ENCODE results near the gene MAGEA3. TPM values are rescaled to one million over a fixed set of nuclear protein-coding genes. Genes with fewer than 3 reads are reported as not detected.
"Not testable (repeated sequence)": the region's sequence is repeated elsewhere in the genome, so short reads cannot be mapped to it uniquely, and the experiment has no call there.

MAGEA3 gene
- total RNA-seq, 1 donor: not detected

DNA sequence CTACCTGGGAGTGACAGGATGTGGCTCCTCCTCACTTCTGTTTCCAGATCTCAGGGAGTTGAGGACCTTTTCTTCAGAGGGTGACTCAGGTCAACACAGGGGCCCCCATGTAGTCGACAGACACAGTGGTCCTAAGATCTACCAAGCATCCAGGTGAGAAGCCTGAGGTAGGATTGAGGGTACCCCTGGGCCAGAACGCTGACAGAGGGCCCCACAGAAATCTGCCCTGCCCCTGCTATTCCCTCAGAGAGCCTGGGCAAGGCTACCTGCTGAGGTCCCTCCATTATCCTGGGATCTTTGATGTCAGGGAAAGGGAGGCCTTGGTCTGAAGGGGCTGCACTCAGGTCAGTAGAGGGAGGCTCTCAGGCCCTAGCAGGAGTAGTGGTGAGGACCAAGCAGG lies 36.5 kb downstream of the MAGEA3 start:
- TF ChIP-seq, protein P1, sequence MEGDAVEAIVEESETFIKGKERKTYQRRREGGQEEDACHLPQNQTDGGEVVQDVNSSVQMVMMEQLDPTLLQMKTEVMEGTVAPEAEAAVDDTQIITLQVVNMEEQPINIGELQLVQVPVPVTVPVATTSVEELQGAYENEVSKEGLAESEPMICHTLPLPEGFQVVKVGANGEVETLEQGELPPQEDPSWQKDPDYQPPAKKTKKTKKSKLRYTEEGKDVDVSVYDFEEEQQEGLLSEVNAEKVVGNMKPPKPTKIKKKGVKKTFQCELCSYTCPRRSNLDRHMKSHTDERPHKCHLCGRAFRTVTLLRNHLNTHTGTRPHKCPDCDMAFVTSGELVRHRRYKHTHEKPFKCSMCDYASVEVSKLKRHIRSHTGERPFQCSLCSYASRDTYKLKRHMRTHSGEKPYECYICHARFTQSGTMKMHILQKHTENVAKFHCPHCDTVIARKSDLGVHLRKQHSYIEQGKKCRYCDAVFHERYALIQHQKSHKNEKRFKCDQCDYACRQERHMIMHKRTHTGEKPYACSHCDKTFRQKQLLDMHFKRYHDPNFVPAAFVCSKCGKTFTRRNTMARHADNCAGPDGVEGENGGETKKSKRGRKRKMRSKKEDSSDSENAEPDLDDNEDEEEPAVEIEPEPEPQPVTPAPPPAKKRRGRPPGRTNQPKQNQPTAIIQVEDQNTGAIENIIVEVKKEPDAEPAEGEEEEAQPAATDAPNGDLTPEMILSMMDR (IDR thresholded peaks at IDR 0.05; ENCODE audit: insufficient read depth, low read depth, low read length): no peak
- no peak overlapping the region for H3K4me3 ChIP-seq (ENCODE audit: low read depth, low read length)
- DNase-seq (ENCODE audit: low read depth): no peak

DNA sequence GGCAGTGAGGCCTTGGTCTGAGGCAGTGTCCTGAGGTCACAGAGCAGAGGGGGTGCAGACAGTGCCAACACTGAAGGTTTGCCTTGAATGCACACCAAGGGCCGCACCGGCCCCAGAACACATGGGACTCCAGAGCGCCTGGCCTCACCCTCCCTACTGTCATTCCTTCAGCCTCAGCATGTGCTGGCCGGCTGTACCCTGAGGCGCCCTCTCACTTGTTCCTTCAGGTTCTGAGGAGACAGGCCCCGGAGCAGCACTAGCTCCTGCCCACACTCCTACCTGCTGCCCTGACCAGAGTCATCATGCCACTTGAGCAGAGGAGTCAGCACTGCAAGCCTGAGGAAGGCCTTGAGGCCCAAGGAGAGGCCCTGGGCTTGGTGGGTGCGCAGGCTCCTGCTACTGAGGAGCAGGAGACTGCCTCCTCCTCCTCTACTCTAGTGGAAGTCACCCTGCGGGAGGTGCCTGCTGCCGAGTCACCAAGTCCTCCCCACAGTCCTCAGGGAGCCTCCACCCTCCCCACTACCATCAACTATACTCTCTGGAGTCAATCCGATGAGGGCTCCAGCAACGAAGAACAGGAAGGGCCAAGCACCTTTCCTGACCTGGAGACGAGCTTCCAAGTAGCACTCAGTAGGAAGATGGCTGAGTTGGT lies 37.4 kb downstream of the MAGEA3 start:
- DNase-seq (ENCODE audit: low read depth): no peak
- no peak overlapping the region for H3K4me3 ChIP-seq (ENCODE audit: low read depth, low read length)
- TF ChIP-seq, protein P1 (IDR thresholded peaks at IDR 0.05; ENCODE audit: insufficient read depth, low read depth, low read length): no peak

DNA sequence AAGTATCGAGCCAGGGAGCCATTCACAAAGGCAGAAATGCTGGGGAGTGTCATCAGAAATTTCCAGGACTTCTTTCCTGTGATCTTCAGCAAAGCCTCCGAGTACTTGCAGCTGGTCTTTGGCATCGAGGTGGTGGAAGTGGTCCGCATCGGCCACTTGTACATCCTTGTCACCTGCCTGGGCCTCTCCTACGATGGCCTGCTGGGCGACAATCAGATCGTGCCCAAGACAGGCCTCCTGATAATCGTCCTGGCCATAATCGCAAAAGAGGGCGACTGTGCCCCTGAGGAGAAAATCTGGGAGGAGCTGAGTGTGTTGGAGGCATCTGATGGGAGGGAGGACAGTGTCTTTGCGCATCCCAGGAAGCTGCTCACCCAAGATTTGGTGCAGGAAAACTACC lies 37.9 kb downstream of the MAGEA3 start:
- not testable (repeated sequence) for DNase-seq (ENCODE audit: low read depth); H3K4me3 ChIP-seq (ENCODE audit: low read depth, low read length)

- no peak overlapping the region for H3K4me3 ChIP-seq (ENCODE audit: low read depth, low read length)
These were observed 40.0 kb downstream of the MAGEA3 start for GRCh38 chrX:152738560-152738959.

More at GRCh38 chrX:152738560-152738959, 40.0 kb downstream of the MAGEA3 start:
- TF ChIP-seq, protein P1 (IDR thresholded peaks at IDR 0.05; ENCODE audit: insufficient read depth, low read depth, low read length): no peak
- no peak for DNase-seq (ENCODE audit: low read depth)

Other genes with a start within 250 kb of the MAGEA3 start
- not detected in 2 replicates for gene GABRA3, start 247.5 kb upstream of the MAGEA3 start, total RNA-seq
- under 0.01 TPM in 1 of 2 replicates, not detected in the other for gene GABRQ, start 60.9 kb upstream of the MAGEA3 start, total RNA-seq
- gene CSAG2, start 10.5 kb downstream of the MAGEA3 start, total RNA-seq: not detected in 2 replicates
- gene MAGEA2B, start 15.8 kb downstream of the MAGEA3 start, total RNA-seq: not detected in 2 replicates
- gene CSAG1, start 34.9 kb downstream of the MAGEA3 start, total RNA-seq: not detected in 2 replicates
- not detected in 2 replicates for gene MAGEA12, start 35.0 kb downstream of the MAGEA3 start, total RNA-seq
- not detected in 2 replicates for gene MAGEA2, start 55.0 kb downstream of the MAGEA3 start, total RNA-seq
- not detected in 2 replicates for gene CSAG3, start 60.4 kb downstream of the MAGEA3 start, total RNA-seq
- not detected in 2 replicates for gene MAGEA6, start 70.9 kb downstream of the MAGEA3 start, total RNA-seq
- gene CETN2, start 132.0 kb downstream of the MAGEA3 start, total RNA-seq: 39.9 and 46.2 TPM in 2 replicates
- 23.8 and 28.5 TPM in 2 replicates for gene NSDHL, start 132.3 kb downstream of the MAGEA3 start, total RNA-seq
- gene ZNF185, start 199.3 kb downstream of the MAGEA3 start, total RNA-seq: 2.9 and 3.9 TPM in 2 replicates